Kidney epithelial cell (primary cell): Measurements from ENCODE around the gene ENO3. TPM values are rescaled to one million over a fixed set of nuclear protein-coding genes. Genes with fewer than 3 reads are reported as not detected.
"Not testable (repeated sequence)": the region's sequence is repeated elsewhere in the genome, so short reads cannot be mapped to it uniquely, and the experiment has no call there.

ENCODE experiments used
- DNase-seq: peaks from one replicate; pipeline ENCODE4 v3.0.0-alpha.2; 2010; ENCODE audit warnings: low read depth
- H3K27me3 ChIP-seq: 2 replicates; pipeline ENCODE4 v1.6.0; 2011; ENCODE audit warnings: low read length; ENCODE audit not compliant: control insufficient read depth, insufficient read depth
- H3K36me3 ChIP-seq: 2 replicates; pipeline ENCODE4 v1.5.1; 2011; ENCODE audit warnings: low read length; ENCODE audit not compliant: control insufficient read depth, insufficient read depth
- H3K4me3 ChIP-seq: 2 replicates; pipeline ENCODE4 v1.5.1; 2011; ENCODE audit warnings: low read depth, mild to moderate bottlenecking, control low read depth, low read length
- CTCF ChIP-seq: IDR thresholded peaks from 2 replicates; pipeline ENCODE4 v1.5.1; 2011; ENCODE audit warnings: mild to moderate bottlenecking, moderate library complexity, low read length, control low read depth, inconsistent platforms; ENCODE audit not compliant: insufficient read depth, poor library complexity, severe bottlenecking
- total RNA-seq: library from RNA; depleted of rRNA; stranded (reverse); fragments of >200 nt; gene quantifications from 2 replicates; pipeline ENCODE4 v1.2.3, GENCODE V29; 2015

Gene ENO3
- 3.5 and 5.8 TPM in 2 replicates for total RNA-seq

GRCh38 chr17:4950746-4951204 is at the start of gene ENO3:
TSS of gene ENO3 (plus strand) at chr17:4951119. CDS start at chr17:4951830, 711 bp downstream.
- no peak for DNase-seq
- H3K27me3 ChIP-seq, result no peaks in the 10 kb centered on the region
- TF ChIP-seq CTCF, result no peak

GRCh38 chr17:4901648-4902344 is 49.1 kb upstream of the ENO3 start:
- peaks cover 26% of the 10 kb centered on the region for H3K27me3 ChIP-seq
- no peaks in the 10 kb centered on the region for H3K36me3 ChIP-seq
- TF ChIP-seq CTCF, result no peak
- no peak for DNase-seq
- H3K4me3 ChIP-seq, result no peak overlapping the region

More at GRCh38 chr17:4950746-4951204, at the start of gene ENO3:
- Histone ChIP-seq H3K36me3 (no peaks in the 10 kb centered on the region), H3K4me3 (peak within 1 kb of the TSS; percentile 34)

- H3K4me3 ChIP-seq, result no peak overlapping the region
- no peak for TF ChIP-seq CTCF
- H3K27me3 ChIP-seq, result peaks cover 26% of the 10 kb centered on the region
- no peaks in the 10 kb centered on the region for H3K36me3 ChIP-seq
- no peak for DNase-seq
Observed at GRCh38 chr17:4902540-4902939, 48.4 kb upstream of the ENO3 start.

- DNase-seq, result no peak
- peak; percentile 81 for TF ChIP-seq CTCF
- Histone ChIP-seq H3K27me3 (peaks cover 26% of the 10 kb centered on the region), H3K4me3 (no peak within 1 kb of the TSS), H3K36me3 (no peaks in the 10 kb centered on the region)
Observed at GRCh38 chr17:4903051-4903818, 47.7 kb upstream of the ENO3 start, which contains the start of gene CHRNE. TSS of gene CHRNE (minus strand) at chr17:4903098. CDS start at chr17:4903063, 35 bp downstream.

GRCh38 chr17:4906642-4907041 is 44.3 kb upstream of the ENO3 start:
- not testable (repeated sequence) for DNase-seq, H3K36me3 ChIP-seq, H3K27me3 ChIP-seq, H3K4me3 ChIP-seq

GRCh38 chr17:4908301-4908700 is 42.6 kb upstream of the ENO3 start:
- Histone ChIP-seq H3K36me3 (no peaks in the 10 kb centered on the region), H3K27me3 (no peaks in the 10 kb centered on the region), H3K4me3 (no peak overlapping the region)
- no peak for TF ChIP-seq CTCF
- no peak for DNase-seq
